T-helper 2 cell (primary cell): ENCODE data around the gene RND3.
A peak's percentile ranks its signal among the peaks of the same experiment; 100 is the strongest.

Experiments
- DNase-seq, 5 experiments: peaks; one replicate each; pipeline versions ENCODE4 v3.0.0 to v3.0.0-alpha.2; 2012 to 2022
- total RNA-seq, 2 donors: gene quantifications; one replicate each; lab custom pipeline; 2026; lab: John Stamatoyannopoulos, UW

Gene RND3, protein sequence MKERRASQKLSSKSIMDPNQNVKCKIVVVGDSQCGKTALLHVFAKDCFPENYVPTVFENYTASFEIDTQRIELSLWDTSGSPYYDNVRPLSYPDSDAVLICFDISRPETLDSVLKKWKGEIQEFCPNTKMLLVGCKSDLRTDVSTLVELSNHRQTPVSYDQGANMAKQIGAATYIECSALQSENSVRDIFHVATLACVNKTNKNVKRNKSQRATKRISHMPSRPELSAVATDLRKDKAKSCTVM
- 0 to 1.1 reads per million in 2 donors for total RNA-seq

DNA sequence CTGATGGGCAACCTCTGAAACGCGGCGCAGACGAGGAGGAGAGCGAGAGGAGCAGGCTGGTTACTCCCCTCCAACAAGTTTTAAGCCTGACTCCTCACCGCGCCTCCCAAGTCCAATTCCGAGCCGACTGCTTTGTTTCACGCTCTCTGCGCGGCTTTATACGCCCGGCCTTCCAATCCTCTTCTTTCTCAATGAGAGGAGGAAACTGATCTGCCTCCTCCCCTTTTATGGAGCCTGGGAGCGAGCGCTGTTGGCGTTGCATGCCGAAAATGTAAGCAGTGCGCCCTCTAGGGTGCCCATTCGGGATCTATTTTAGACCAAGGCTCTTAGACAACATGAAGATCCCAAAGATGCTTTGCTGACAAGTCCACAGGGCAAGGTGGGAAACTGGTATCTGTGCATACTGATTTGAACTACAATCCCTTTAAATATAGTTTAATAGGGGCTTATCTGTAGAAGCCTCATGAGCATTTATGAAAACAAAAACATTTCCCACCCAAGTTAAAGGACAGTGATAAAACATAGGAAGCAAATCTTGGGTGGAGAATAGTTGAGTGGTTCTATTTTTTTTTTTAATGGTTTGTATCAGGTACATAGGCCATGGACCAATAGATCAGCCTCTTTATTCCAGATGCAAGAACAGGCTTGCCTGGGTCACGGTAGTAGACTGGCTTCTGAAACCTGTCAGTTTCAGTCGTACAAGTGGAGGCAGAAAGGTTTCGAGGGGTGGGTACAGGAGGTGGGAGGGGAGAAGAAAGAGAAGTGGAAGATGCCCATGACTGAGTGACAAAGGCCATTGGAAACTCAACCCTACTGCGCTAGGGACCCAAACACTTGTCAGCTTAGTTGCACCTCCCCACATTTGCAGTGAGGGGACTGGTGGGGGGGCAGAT is at the start of gene RND3:
RND3 (minus strand) TSS at position 131 of the 893 bp plus-strand sequence. CDS start 250 bp downstream, outside the sequence.
- DNase-seq = peak in 1 of 5 experiments; percentile 49

DNA sequence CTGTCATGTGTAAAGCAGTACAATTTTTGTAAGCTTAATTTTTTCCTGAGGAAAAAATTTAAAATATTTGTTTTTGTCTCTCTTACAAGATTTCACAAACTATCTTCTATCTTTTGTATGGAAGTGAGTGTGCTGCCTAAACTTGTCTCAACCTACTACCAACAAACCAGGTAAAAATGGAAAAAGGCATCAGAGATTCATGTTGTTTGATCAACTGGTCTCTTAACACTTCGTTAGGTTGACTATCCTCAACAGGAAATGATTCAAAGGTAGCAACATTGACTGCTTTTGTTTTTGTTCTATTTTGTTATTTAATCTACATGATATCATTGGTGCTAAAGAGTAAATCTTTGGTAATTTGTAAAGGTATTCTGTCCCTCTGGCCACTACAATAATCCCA is 47.7 kb upstream of the RND3 start:
- no peak for DNase-seq

DNA sequence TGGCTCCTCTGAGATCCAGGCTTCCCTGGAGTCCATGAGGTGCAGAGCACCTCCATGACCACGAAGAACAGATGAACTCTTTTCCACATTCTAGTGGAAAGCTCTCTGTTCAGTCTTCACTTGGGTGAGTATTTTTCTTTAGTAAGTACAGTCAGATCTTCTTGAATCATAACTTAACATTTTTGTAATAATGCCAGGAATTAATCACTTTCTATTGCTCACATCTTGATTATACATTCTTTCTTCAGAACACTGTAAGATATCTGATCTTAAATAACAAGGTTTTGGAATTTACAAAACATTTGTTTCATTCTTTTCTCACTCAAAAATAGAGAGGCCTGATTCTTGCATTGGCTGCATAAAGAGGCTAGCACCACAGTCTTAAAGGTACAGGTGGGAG is 45.4 kb upstream of the RND3 start:
- no peak for DNase-seq

DNA sequence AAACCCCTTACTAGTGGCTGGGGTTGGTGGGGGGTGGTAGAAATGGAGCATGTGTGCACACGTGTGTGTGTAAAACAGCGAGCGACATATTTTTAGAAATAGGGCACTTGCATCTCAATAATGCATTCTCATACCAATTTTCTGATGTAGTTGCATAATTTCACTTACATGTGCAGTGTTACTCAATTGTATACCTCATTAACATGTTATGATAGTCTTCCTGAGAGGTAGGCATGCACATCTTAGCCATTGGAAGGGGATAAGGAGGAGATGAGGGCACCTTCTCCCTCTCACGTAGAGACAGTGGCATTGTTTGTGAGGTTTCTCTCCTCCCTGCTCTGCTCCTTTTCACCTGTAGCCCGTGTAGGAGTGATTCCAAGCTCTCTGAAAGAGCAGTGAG is 44.6 kb upstream of the RND3 start:
- no peak for DNase-seq

DNA sequence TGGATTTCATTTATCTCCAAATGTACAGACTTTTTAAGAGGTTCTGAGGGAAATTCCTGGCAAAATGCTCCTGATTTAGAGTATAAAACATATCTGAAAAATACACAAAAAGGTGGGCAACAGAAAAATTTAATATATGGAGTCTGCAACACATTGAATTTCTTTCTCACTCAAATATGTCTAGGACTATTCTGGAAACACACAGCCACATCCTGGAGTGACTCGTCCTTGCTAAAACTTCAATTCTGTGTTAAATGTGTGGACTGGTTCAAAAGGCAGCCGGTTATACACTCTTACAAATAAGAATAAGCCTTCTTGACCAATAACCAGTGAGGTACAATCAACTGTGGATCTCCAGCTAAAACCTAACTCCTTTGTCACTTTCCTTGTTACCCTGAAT is 44.1 kb upstream of the RND3 start:
- no peak for DNase-seq

DNA sequence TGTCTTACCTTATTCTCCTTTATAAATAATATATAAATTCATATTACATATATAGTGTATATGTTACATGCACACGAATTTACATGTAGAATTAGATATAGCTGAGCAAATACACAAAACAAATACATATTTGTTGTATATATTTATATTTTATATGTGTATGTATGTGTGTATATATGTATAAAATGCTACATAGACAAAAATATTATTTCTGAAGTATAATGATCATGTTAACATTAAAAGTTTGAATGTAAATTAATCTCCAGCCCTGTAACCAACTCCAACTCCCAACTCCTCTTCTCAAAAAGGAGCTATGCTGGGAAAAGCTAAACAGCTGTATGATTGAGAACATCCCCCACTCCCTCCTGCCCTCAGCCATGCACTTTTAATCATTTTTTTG is 42.7 kb upstream of the RND3 start:
- no peak for DNase-seq

DNA sequence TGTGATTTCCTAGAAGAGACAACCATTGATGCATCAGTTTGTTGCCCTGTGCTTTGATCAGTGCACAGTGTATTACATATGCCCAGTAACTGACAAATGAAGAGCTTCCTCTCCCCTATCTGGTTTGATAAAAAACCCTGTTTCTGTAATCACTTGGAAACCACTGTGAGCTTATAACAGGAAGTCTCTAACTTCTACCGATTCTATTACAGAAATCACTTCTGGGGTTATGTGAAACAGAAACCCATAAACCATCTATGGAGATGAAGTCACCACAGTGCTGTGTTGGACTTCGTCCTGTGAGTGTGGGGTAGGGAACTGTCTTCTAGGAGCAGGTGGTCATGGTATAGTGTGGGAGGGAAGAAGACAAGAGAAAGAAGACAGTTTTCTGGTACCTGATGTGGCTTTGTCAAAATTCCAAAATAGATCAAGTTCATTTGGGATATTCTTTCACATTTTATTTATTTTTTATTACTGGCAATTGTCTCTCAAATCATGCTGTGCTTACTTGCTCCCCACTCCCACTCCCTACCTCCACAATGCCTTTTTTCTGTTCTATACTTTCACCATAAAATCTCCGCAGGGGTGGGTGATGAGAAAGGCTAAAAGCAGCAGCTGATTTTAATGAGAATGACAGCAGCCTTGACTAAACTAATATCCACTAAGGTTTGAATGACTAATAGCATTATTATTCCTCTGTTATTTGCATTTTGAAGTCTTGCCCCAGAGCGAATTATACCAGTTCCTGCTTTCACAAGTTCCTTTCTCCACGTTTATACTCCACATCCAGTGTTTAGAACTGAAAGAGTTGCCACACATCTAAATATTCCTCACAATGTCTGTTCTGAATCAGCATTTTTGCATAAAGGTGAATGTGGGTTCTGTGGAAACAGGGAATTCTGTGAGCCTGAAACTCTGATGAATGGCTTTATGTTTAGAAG is 41.7 kb upstream of the RND3 start:
- peak in 1 of 5 experiments; percentile 18 for DNase-seq

DNA sequence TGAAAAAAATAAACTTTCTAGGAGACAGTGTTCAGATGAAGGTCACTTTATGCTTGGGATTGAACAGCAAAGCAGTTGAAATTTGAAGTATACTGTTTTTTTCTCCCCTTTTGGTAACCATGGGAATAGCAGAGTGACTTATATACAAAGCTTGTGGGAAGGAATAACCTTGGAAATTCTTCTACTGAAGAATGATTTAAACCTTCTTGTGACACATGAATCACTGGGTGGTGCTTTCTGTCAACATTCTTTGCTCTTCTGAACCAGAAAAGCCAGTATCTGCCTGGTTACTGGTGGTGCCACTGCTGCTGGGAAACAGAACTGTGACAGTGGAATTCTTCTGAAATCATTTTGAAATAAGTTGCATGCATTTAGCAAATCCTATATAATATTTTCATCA is 39.4 kb upstream of the RND3 start:
- DNase-seq = no peak

DNA sequence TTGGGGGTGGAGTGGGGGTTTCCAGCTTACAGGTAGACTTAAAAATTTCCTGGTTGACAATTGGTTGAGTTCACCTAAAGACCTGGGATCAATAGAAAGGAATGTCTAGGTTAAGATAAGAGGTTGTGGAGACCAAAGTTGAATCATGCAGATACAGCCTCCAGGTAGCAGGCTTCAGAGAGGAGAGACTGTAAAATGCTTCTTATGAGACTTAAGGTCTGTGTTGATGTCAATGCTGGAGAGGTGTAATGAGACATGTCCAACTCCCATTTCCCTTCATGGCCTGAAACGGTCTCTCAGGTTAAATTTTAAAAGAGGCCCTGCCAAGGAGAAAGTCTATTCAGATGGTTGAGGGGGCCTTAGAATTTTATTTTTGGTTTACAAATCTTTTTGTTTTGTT is 38.5 kb upstream of the RND3 start:
- DNase-seq = no peak

DNA sequence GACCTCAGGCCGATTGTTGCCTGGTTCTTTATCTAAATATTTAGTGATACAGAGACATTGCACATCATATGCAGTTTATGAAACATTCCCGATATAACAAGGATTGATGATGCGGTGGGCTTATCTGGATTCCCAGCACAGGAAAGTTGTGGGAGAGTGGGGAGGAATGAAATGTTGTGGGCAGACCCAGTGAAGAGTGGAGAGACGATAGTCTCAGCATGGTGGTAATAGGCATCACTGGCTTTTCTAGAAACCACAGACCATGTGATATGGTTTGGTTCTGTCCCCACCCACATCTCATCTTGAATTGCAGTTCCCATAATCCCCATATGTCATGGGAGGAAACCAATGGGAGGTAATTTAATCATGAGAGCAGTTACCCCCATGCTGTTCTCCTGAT is 34.8 kb upstream of the RND3 start:
- DNase-seq = no peak

DNA sequence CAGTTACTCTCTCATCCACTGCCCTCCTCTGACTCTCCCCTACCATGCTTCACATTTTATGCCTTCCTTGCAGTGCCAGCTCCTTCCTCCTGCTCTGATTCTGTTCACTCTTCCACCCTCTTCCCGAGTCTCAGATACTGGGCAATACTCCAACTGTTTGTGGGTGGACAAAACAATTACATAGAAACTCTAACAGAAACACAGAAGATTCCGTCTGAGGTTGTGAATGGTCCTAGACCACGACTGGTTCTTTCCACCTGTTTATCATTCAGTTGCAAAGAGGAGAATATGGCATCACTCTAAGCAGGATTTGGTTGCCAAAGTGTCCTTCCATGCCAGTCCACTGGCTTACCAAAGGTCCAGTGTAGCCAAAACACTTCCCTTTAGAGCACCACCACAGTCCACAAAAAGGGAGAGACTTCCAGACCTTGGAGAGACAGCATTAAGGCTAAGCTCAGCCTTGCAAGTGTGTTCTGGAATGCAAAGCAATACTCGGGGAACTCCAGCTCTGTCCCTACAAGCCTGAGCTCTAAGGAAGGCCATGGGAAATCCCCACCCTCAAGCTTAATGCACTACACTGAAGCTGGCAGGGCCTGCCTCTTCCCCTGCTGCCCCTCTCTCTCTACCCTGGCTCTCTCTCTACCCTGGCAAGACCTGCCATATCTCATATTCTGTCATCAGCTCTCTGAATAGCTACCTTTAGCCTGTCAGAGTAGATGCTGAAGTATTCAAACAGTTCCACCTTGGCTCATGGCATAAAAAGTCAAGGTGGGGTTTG is 33.6 kb upstream of the RND3 start:
- DNase-seq = no peak

DNA sequence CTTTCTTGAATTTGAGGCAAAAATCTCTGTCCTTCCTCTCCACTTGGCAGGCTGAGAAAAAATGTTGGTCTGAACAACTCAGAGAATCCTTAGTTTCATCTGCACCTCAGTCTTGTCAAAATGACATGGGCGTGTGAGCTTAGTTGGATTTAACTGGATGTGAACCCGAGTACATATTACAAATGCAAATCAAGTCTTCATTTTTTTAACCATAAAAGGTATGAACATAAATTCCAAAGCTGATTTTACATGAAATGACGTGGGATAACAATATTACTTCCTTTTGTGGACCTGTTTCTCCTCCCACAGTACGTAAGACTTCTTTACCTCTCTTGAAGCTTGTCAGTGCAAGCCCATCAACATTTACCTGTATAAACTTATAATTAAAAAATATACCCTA is 32.6 kb upstream of the RND3 start:
- no peak for DNase-seq

DNA sequence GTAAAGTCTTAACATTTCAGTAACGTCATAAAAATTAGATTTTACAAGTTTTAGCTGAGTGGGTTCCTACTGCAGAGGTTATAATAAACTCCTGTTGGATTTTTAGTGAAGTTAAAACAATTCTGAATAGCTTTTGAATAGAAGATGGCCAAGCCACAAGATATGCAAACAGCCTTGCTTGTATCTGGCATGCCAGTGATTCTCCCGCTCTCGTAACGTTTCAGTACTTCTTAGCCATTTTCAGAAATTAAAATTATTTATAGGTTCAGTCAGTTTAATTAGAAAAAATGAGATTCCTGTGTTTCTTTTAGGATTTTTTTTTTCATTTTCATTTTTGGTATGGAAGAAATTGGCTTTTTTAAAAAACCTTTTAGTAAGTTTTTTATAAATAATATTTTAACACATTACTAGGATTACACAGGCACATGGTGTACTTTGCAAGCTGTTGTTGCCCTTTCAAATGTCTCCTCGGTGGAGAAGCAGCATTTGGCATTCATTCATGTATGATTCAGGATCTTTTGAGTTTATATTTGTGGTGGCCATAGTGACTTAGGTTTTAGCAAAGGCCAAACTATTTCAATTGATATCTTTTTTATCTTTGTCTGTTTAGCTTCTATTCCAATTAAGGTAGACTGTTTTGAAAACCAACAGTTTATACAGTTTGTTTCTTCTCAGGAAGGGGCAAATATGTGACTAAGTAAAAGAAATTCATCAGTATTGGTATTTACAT is 30.6 kb upstream of the RND3 start:
- no peak for DNase-seq

DNA sequence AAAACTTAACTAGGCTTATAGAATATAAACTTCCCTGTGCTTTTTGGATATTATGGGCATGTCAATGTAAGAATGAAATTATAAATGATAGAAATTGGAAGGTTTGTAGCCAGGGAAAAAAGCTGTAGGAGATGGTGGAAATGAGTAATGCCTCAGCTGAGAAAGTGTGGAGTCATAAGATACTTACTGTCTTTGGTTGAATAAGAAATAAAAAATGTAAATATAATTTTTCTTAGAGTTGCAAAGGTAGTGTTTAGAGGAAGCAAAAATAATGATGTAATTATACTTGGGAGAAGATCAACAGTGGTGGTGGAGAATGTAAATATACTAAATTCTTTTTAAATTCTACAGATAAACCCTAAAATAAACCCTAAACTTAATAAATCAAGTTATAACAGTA is 26.2 kb upstream of the RND3 start:
- DNase-seq = no peak

DNA sequence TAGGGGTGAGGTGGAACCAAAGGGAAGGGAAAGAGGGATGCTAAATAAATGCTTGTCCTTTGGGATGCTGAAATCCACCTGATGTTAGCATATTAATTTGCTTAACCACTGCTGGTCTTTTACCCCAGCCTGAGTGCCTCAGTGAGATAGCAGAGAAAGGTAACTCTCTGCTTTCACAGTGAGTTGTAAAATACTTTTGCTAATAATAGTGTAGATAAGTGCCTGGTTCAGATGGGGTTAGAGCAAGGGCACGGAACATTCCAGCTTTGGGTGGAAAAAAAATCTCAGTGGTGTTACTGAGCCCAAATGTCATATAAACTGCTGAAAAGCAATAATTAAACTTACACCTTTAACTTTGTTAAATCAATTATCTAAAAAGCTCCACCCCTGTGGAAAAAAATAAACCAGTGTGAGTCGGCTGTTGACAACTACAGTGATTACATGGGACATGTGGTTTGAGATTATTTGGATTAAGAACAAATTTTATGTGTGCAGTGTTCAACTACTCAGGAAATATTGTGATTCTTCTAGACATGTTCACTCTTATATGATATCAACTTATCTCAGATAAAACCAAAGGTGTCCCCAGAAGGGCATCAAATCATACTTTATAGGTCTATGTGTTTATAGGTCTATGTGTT is 21.1 kb upstream of the RND3 start:
- no peak for DNase-seq

DNA sequence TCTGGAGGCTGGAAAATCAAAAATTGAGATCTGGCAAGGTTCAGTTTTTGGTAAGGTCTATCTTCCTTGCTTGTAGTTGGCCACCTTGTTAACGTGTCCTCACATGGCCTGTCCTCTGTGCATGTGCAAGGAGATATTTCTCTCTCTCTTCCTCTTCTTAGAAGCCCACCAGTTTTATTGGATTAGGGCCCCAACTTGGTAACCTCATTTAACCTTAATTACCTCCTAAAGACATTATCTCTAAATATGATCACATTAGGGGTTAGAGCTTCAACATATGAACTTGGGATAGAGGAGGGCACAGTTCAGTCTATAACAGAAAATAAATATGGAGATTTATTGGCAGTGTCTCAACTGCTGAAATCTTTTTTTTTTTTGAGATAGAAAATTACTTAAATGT is 19.6 kb upstream of the RND3 start:
- DNase-seq = no peak

DNA sequence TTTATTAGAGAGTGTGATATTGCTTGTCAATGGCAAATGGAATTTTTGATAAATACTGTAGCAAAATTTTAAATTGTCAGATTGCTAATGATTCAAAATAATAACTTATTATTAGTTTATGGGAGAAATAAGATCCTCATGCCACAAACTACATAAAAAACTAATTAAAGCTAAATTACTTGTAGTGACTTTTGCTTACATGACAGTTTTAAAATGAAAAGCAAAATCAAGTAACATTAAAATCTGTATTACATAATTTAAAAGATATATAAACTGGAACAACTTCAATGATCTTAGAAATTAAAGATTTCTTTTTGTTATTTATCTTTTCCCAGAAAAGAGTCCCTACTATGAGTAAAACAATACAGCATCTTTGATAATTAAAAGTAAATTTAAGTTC is 17.7 kb upstream of the RND3 start:
- DNase-seq = no peak

DNA sequence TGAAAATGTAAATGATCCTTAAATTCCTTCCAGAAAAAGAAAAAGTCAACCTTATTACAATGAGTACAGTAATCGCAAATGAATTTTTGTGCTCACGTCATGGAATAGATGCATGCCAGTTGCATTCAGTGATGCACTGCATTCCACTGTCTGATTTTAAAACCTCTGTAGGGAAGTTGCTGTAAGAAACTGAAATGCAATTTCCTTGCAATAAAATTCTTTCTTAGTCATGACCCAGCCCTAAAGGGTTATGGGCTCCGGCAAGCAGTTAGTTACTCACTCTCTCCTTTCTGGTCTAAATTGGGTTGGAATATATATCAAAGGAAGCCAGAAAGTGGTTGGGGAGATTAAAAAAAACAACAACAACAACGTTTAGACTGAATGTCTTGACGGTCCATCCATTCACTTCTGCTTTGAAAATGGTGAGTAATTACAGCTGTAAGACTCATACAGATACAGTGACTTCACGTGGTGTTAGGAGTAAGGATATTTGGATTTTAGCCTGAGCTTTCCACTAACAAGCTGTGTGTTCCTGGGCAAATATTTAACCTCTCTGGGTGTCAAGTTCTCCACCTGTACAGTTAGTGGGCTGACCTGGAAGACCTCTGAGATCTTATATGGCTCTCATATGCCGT is 8.6 kb upstream of the RND3 start:
- DNase-seq = no peak

DNA sequence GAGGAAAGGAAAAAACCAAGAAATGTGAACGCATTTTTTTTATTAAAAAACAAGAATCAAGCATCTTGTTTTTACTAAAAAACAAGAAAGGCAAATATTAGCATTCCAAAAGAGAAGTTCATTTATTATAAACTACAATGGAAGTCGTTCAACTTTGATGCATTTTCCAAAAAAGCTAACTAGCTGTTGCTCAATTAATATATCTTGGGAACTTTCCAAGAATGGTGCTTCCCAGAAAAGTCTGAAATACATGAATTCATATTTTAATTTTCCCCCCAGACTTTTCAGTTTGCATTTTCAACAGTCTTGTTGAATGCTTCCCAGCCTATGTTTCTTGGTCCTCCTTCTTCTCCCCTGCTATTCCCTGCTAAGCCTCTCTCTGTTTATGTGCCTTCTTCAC is 7.5 kb upstream of the RND3 start:
- DNase-seq = no peak

DNA sequence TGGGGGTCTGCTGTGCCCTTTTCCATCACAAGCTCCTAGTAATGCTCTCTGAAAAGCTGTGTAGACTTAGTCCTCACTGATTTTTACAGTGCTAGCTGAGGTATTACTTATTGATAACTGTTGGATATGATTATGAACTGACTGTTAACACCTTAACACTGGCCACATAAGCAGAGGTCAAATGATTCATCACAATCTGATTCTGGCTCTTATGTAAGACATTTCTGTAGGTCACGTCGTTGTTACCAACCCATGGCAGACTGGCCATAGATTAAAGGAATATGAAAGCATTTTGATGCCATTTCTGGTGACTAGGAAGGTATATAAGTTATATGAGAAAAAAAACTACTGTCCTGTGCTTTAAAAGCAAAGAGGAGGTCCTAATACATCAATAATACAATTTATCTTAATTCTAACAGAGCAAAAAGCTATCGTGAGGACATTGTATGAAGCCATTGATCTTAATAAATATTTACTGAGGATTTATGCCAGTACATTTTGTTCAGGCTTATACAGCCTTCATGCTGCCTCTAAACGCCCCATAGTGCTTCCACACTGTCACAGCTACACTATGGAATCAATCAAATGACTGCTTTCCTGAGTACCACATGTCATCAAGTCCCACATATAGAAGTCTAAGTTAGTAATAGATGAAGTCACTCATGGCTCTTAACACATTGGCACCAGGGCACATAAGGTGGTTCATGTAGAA is 6.9 kb upstream of the RND3 start:
- no peak for DNase-seq
